ENCODE measurements around the gene ACADM.

GRCh38 chr1:75785983-75786853 is 61.7 kb downstream of the ACADM start, which contains the start of gene RABGGTB:
- TF ChIP-seq CTCF (IDR thresholded peaks at IDR 0.05) (no peak), EZH2 (IDR thresholded peaks at IDR 0.05) (no peak)

Measured in neural progenitor cell (in vitro differentiated cells).